Kidney (tissue), 14 donors: ENCODE results near the gene MECR. TPM values are rescaled to one million over a fixed set of nuclear protein-coding genes. Genes with fewer than 3 reads are reported as not detected.
A peak's percentile ranks its signal among the peaks of the same experiment; 100 is the strongest.

Source experiments
- DNase-seq, 5 donors: peaks; one replicate each; pipeline ENCODE4 v3.0.0-alpha.2; 2013 to 2020
- FAIRE-seq: peaks from 2 replicates; lab custom pipeline; 2012; peaks lifted over from hg19 to GRCh38; lab: Jason Lieb, UNC
- H3K27ac ChIP-seq, 2 donors: one replicate each; pipeline ENCODE4 v1.7.0; 2013; ENCODE audit warnings: low read depth in 2 of 2, low read length in 2 of 2, inconsistent platforms in 1 of 2
- H3K27me3 ChIP-seq: one replicate; pipeline ENCODE4 v1.7.1; 2013; ENCODE audit warnings: low read length, inconsistent platforms; ENCODE audit not compliant: control insufficient read depth, insufficient read depth
- H3K36me3 ChIP-seq, 3 donors: one replicate each; pipeline versions ENCODE4 v1.7.0 to v1.7.1; 2013; ENCODE audit warnings: low read length in 3 of 3, control low read depth in 1 of 3, inconsistent platforms in 1 of 3; ENCODE audit not compliant: insufficient read depth in 3 of 3, control insufficient read depth in 2 of 3
- H3K4me1 ChIP-seq, 3 donors: one replicate each; pipeline versions ENCODE4 v1.7.0 to v1.7.1; 2013; ENCODE audit warnings: low read length in 3 of 3, inconsistent platforms in 1 of 3, low read depth in 1 of 3; ENCODE audit not compliant: control insufficient read depth in 2 of 3, insufficient read depth in 2 of 3
- H3K4me3 ChIP-seq, 3 donors: one replicate each; pipeline versions ENCODE4 v1.7.0 to v1.8.1; 2013; ENCODE audit warnings: low read length in 3 of 3, control low read depth in 1 of 3, inconsistent platforms in 1 of 3
- H3K9ac ChIP-seq, 3 donors: one replicate each; pipeline versions ENCODE4 v1.7.0 to v1.7.1; 2013; ENCODE audit warnings: low read length in 3 of 3, control low read depth in 1 of 3, inconsistent platforms in 1 of 3
- H3K9me3 ChIP-seq, 3 donors: one replicate each; pipeline versions ENCODE4 v1.7.0 to v1.7.1; 2013; ENCODE audit warnings: low read length in 3 of 3, control low read depth in 1 of 3, inconsistent platforms in 1 of 3; ENCODE audit not compliant: control insufficient read depth in 2 of 3, insufficient read depth in 1 of 3
- intact Hi-C: fragments of 100-400 bp; cut with DNase I; formaldehyde crosslinking; loops from one replicate; pipeline ENCODE4 v1.11.1; 2022
- polyA plus RNA-seq: library from polyadenylated mRNA; stranded (reverse); fragments of 350-450 nt; fragmentation: Illumina TruSeq; extraction: RNeasy Lipid Tissue Mini Kit (QIAGEN cat#74804); gene quantifications from one replicate; pipeline ENCODE4 v1.2.3, GENCODE V29; 2014; ENCODE audit warnings: low read depth, low replicate concordance; ENCODE audit not compliant: insufficient read depth
- total RNA-seq: library from RNA; stranded (reverse); fragmentation: NEBNext Ultra II Directional; extraction: Animal tissue kit (Norgen Biotek cat#: 25700); gene quantifications from one replicate; pipeline ENCODE4 v1.2.1, GENCODE V29; 2021
- TF ChIP-seq, protein P1 (sequence below): IDR thresholded peaks from 3 replicates; pipeline ENCODE4 v1.5.1; 2012; ENCODE audit warnings: mild to moderate bottlenecking, moderate library complexity, borderline replicate concordance; ENCODE audit not compliant: insufficient read depth; ENCODE audit errors: extremely low read depth
- donor health status: control.
- donor health status: control.
- donor health status: control.
- donor health status: control.
- donor health status: control.
- donor health status: DM: yes; HTN: yes; CAD: no.
- donor health status: Normal renal cell carcinoma (clear cell type).

MECR gene
- total and polyA plus RNA-seq, 2 donors from 2014 or later = 27.7 to 42.6 TPM

DNA sequence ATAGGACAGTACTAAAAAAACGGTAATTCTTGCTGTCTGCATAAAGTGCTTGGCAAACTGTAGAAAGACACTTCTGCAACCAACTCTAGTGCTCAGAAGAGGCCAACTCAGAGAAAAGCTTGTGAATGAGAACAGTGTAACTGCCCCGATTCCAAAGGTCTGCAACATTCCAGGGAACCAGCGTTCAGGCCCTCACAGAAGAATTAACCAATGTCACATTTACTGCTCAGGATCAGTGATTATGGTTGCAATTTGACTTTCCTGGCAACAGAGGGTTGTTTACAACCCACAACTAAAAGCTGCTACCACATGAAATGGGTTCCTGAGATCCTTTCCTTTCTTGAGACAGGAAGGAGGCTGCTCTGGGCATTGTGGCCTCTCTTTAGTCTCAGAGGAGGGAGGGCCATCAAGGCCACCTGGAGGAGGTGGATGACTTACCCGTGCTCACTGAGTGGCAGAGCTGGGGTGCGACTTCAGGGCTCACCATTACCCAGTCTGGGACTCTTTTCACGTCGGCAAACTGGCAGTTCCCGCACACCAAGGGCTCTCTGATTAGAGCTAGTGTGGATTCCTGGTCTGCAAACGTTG lies 64.3 kb downstream of the MECR start:
- peaks cover 0 to 19% (median 3%) of the 10 kb centered on the region in 3 donors for H3K36me3 ChIP-seq
- no peak for FAIRE-seq

DNA sequence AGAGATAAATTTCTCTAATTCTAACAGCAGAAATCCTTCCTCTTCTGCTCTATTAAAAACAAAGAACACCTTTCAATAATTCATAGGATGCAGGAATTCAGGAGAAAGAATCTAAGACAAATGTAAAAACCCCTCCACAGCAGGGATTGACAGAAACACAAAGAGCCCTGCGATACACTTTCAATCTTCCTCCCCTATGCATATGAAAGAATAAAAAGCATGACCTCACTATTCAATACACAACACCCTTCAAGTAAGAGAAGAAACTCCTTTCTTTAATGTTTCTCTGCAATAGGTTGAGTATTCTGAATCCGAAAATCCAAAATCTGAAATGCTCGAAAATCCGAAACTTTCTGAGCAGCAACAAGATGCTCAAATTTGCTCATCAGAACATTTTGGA lies 66.1 kb downstream of the MECR start:
- Histone ChIP-seq H3K36me3 (peaks cover 3 to 25% (median 5%) of the 10 kb centered on the region in 3 donors), H3K4me3 (no peak overlapping the region), H3K9me3 (no peaks in the 10 kb centered on the region), H3K27me3 (no peaks in the 10 kb centered on the region), H3K27ac (no peak overlapping the region), H3K9ac (no peak overlapping the region), H3K4me1 (peaks cover 3 to 66% (median 27%) of the 10 kb centered on the region in 3 donors)
- FAIRE-seq (no peak), DNase-seq (no peak)
- TF ChIP-seq, protein P1, sequence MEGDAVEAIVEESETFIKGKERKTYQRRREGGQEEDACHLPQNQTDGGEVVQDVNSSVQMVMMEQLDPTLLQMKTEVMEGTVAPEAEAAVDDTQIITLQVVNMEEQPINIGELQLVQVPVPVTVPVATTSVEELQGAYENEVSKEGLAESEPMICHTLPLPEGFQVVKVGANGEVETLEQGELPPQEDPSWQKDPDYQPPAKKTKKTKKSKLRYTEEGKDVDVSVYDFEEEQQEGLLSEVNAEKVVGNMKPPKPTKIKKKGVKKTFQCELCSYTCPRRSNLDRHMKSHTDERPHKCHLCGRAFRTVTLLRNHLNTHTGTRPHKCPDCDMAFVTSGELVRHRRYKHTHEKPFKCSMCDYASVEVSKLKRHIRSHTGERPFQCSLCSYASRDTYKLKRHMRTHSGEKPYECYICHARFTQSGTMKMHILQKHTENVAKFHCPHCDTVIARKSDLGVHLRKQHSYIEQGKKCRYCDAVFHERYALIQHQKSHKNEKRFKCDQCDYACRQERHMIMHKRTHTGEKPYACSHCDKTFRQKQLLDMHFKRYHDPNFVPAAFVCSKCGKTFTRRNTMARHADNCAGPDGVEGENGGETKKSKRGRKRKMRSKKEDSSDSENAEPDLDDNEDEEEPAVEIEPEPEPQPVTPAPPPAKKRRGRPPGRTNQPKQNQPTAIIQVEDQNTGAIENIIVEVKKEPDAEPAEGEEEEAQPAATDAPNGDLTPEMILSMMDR = no peak
- intact Hi-C loops = no loop called here

More for the DNA sequence above, 64.3 kb downstream of the MECR start:
- Histone ChIP-seq H3K4me3 (peak overlapping the region in 1 of 3 donors; percentile 4), H3K27me3 (no peaks in the 10 kb centered on the region), H3K9me3 (no peaks in the 10 kb centered on the region), H3K9ac (peak overlapping the region in 1 of 3 donors; percentile 23), H3K27ac (peak overlapping the region; percentile 53 to 73), H3K4me1 (peaks cover 3 to 69% (median 33%) of the 10 kb centered on the region in 3 donors)
- intact Hi-C loops = no loop called here
- TF ChIP-seq, protein P1 = no peak
- peak in 3 of 5 donors; percentile 31 to 76 (median 62) for DNase-seq

DNA sequence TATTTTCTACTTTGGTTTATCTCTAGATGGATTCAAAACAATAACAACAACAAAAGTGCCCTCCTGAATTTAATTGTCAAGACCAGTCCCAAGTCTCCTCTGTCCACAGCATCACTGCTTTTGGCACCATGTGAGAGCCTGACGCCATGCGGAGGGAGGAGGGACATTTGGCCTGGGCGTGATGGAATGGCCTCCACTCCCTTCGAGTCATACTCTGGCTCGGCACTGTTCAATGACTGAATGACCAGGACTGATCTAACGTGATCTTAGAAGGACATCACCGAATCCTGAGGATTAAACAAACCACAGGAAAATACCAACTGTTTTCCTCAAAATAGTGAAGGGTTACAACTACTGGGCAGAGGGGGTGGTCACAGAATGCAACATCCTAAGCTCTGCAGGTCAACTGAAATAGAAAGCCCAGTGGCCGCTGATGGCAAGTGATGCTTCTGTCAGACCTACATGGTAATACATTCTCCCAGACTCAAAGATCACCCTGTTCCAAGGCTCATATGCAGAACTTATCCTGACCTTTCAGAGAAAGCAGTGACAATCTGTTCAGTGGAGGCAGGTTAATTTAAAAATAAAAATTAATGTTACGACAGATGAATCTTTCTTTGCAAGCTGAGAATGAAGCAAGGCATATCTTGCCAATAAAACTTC lies 68.1 kb downstream of the MECR start:
- Histone ChIP-seq H3K27me3 (no peaks in the 10 kb centered on the region), H3K9ac (no peak overlapping the region), H3K36me3 (peaks cover 11 to 29% (median 13%) of the 10 kb centered on the region in 3 donors), H3K4me1 (peaks cover 3 to 59% (median 24%) of the 10 kb centered on the region in 3 donors), H3K9me3 (no peaks in the 10 kb centered on the region), H3K27ac (peak overlapping the region in 1 of 2 donors; percentile 4), H3K4me3 (no peak overlapping the region)
- intact Hi-C loops = no loop called here
- FAIRE-seq (no peak), DNase-seq (peak in 1 of 5 donors; percentile 23)
- TF ChIP-seq, protein P1 = no peak
